CD4-positive, alpha-beta T cell treated with Interleukin-17A for 4 hours (primary cell): Measurements from ENCODE around the gene SMYD1.

ENCODE experiments used
- DNase-seq: peaks from one replicate; pipeline ENCODE4 v3.0.0-alpha.2; 2020; ENCODE audit warnings: mixed read lengths

The SMYD1 gene

GRCh38 chr2:88148929-88149438, 81.4 kb downstream of the SMYD1 start:
- no peak for DNase-seq

- no peak for DNase-seq
Observed at GRCh38 chr2:88159481-88159880, 91.9 kb downstream of the SMYD1 start.

DNA sequence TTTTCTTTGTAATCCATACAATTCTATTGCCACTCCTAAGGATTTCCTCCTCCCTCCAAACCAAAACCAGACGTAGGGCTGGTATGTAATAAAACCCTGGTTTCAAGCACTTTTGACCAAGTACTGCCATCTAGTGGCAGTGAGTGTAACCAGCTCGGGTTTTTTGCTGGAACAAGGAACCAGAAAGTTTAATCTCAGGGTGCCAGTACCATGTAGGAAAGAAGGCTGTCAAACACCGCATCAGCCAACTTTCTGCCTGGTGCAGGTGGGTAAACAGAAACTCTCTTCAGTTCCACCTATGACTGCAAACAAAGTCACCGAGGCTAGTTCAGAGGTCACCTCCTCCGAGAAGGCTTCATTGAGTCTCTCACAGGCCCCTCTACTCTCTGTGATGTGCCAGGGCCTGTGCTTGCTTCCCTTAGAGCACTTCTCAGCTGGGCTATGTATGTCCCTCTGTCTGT, 92.4 kb downstream of the SMYD1 start:
- DNase-seq, result peak; percentile 66

DNA sequence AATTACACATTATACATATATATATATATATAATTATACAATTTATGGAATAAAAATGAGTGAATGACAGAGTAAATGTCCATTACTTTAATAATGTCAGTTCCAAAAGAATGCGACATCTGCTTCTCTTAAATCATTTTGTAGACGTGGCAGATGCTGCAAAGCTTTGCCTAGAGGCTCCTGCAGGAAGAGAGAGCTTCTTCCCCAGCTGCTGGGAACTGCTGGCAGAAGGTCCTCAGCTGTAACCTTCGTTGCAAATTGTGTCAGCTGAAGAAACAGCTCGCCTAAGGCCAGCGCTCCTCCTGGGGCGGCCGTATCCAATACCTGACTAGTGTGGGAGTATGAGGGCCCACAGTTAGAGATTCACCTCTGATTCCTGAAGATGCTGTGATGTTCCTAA, 92.9 kb downstream of the SMYD1 start:
- DNase-seq, result no peak

GRCh38 chr2:88161446-88162244, 94.0 kb downstream of the SMYD1 start:
- DNase-seq, result no peak
